ENCODE results near the gene ABRAXAS1.

DNA sequence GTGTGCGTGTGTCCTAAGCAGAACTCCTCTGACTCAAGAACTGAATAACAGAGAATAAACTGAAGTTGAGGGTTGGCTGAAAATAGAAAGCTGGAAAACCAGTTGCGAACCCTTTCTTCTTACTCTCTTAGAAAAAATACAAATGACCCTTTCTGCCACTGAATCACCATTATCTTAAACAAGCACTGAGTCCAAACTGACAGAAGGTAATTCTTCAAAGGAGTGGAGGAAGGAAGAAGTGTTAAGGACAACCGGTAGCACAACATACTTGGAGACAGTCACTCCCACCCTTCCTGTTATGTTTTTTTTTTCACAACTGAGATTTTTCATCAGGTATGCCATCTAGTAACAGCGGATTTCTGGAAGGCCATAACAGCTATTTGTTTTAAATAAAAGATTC lies 67.3 kb downstream of the ABRAXAS1 start:
- TF ChIP-seq POLR2AphosphoS5 (IDR thresholded peaks at IDR 0.05) (no peak), POLR2A (IDR thresholded peaks at IDR 0.05) (no peak)
- TF ChIP-seq, protein P1, sequence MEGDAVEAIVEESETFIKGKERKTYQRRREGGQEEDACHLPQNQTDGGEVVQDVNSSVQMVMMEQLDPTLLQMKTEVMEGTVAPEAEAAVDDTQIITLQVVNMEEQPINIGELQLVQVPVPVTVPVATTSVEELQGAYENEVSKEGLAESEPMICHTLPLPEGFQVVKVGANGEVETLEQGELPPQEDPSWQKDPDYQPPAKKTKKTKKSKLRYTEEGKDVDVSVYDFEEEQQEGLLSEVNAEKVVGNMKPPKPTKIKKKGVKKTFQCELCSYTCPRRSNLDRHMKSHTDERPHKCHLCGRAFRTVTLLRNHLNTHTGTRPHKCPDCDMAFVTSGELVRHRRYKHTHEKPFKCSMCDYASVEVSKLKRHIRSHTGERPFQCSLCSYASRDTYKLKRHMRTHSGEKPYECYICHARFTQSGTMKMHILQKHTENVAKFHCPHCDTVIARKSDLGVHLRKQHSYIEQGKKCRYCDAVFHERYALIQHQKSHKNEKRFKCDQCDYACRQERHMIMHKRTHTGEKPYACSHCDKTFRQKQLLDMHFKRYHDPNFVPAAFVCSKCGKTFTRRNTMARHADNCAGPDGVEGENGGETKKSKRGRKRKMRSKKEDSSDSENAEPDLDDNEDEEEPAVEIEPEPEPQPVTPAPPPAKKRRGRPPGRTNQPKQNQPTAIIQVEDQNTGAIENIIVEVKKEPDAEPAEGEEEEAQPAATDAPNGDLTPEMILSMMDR (IDR thresholded peaks at IDR 0.05), result no peak
